Neutrophil (primary cell): ENCODE results near the gene PDILT.

ENCODE experiments used
- H3K27ac ChIP-seq: fragments of 200-600 bp; sonication (generic); 2 replicates; pipeline ENCODE4 v1.5.1; 2016; ENCODE audit warnings: mild to moderate bottlenecking, moderate library complexity
- H3K27me3 ChIP-seq: fragments of 200-600 bp; sonication (generic); 2 replicates; pipeline ENCODE4 v1.6.0; 2016; ENCODE audit warnings: mild to moderate bottlenecking
- H3K36me3 ChIP-seq: fragments of 200-600 bp; sonication (generic); 2 replicates; pipeline ENCODE4 v1.5.1; 2017
- H3K4me1 ChIP-seq, 2 experiments: fragments of 200-600 bp in 1 of 2; sonication (generic) in 1 of 2; 1 replicate in 1 of 2; 2 replicates in 1 of 2; pipeline versions ENCODE4 v1.5.1 to v1.6.1; 2013 to 2016; ENCODE audit warnings: low read depth in 1 of 2, low read length in 1 of 2, mild to moderate bottlenecking in 1 of 2, moderate library complexity in 1 of 2; ENCODE audit not compliant: control insufficient read depth in 1 of 2, insufficient read depth in 1 of 2
- H3K4me3 ChIP-seq, 2 experiments: fragments of 200-600 bp in 1 of 2; sonication (generic) in 1 of 2; 1 replicate in 1 of 2; 2 replicates in 1 of 2; pipeline ENCODE4 v1.5.1; 2013 to 2016; ENCODE audit warnings: low read depth in 1 of 2, low read length in 1 of 2, mild to moderate bottlenecking in 1 of 2, moderate library complexity in 1 of 2
- H3K9me3 ChIP-seq: fragments of 200-600 bp; sonication (generic); 2 replicates; pipeline ENCODE4 v1.5.1; 2016
- CTCF ChIP-seq: fragments of 200-600 bp; sonication (generic); IDR thresholded peaks from 2 replicates; pipeline ENCODE4 v1.5.1; 2016; ENCODE audit warnings: antibody characterized with exemption

PDILT gene

GRCh38 chr16:20320592-20320991, 83.9 kb downstream of the PDILT start:
- H3K9me3 ChIP-seq: no peaks in the 10 kb centered on the region

GRCh38 chr16:20320178-20320577, 84.4 kb downstream of the PDILT start:
- H3K9me3 ChIP-seq: no peaks in the 10 kb centered on the region
- no peaks in the 10 kb centered on the region for H3K36me3 ChIP-seq
- H3K4me1 ChIP-seq: no peaks in the 10 kb centered on the region

More at GRCh38 chr16:20320592-20320991, 83.9 kb downstream of the PDILT start:
- H3K27me3 ChIP-seq: no peaks in the 10 kb centered on the region
- H3K4me1 ChIP-seq: no peaks in the 10 kb centered on the region
- no peak for TF ChIP-seq CTCF
- H3K4me3 ChIP-seq: no peak overlapping the region
- H3K27ac ChIP-seq: no peak overlapping the region
- no peaks in the 10 kb centered on the region for H3K36me3 ChIP-seq

GRCh38 chr16:20319406-20319805, 85.1 kb downstream of the PDILT start:
- no peaks in the 10 kb centered on the region for H3K9me3 ChIP-seq
- H3K27me3 ChIP-seq: no peaks in the 10 kb centered on the region
- no peak overlapping the region for H3K4me3 ChIP-seq
- H3K27ac ChIP-seq: no peak overlapping the region
- H3K4me1 ChIP-seq: no peaks in the 10 kb centered on the region
- H3K36me3 ChIP-seq: no peaks in the 10 kb centered on the region
- no peak for TF ChIP-seq CTCF

More at GRCh38 chr16:20320178-20320577, 84.4 kb downstream of the PDILT start:
- Histone ChIP-seq H3K27ac (no peak overlapping the region), H3K4me3 (no peak overlapping the region), H3K27me3 (no peaks in the 10 kb centered on the region)
- TF ChIP-seq CTCF: no peak

- Histone ChIP-seq H3K4me1 (no peaks in the 10 kb centered on the region), H3K36me3 (no peaks in the 10 kb centered on the region), H3K27me3 (no peaks in the 10 kb centered on the region), H3K9me3 (no peaks in the 10 kb centered on the region), H3K27ac (no peak overlapping the region), H3K4me3 (no peak overlapping the region)
- no peak for TF ChIP-seq CTCF
Measured at GRCh38 chr16:20318437-20318836, 86.1 kb downstream of the PDILT start.

DNA sequence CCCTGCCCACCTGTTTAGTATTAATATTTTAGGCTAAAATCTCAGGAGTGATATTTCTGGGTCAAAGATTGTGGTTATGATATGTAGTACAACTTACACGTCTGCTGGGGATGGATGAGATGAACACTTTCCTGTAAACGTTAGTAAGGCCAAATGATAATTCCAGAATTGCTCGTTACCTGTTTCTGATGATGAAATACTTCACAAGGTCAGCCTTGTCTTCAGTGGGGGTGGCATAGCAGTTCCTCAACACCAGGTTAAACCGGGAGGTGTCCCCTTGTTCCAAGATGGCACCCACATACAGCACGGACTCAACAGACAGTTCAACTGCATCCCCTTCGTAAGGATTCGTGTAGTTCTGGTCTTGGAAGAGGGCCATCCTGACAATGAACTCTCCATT, 86.5 kb downstream of the PDILT start:
- H3K9me3 ChIP-seq: no peaks in the 10 kb centered on the region
- no peak overlapping the region for H3K27ac ChIP-seq
- no peaks in the 10 kb centered on the region for H3K36me3 ChIP-seq
- no peaks in the 10 kb centered on the region for H3K27me3 ChIP-seq
- no peak overlapping the region for H3K4me3 ChIP-seq
- no peak for TF ChIP-seq CTCF
- no peaks in the 10 kb centered on the region for H3K4me1 ChIP-seq

- H3K4me1 ChIP-seq: no peaks in the 10 kb centered on the region
- no peak overlapping the region for H3K27ac ChIP-seq
- H3K9me3 ChIP-seq: no peaks in the 10 kb centered on the region
- no peaks in the 10 kb centered on the region for H3K27me3 ChIP-seq
- H3K4me3 ChIP-seq: no peak overlapping the region
- no peaks in the 10 kb centered on the region for H3K36me3 ChIP-seq
- TF ChIP-seq CTCF: no peak
Measured at GRCh38 chr16:20317117-20317516, 87.4 kb downstream of the PDILT start.
